CD4-positive, alpha-beta T cell treated with Interleukin-6 for 4 hours (primary cell): Measurements from ENCODE around the gene EML1.
A peak's percentile ranks its signal among the peaks of the same experiment; 100 is the strongest.

Experiments
- DNase-seq: peaks from one replicate; pipeline ENCODE4 v3.0.0-alpha.2; 2020; ENCODE audit warnings: mixed read lengths

EML1 gene

DNA sequence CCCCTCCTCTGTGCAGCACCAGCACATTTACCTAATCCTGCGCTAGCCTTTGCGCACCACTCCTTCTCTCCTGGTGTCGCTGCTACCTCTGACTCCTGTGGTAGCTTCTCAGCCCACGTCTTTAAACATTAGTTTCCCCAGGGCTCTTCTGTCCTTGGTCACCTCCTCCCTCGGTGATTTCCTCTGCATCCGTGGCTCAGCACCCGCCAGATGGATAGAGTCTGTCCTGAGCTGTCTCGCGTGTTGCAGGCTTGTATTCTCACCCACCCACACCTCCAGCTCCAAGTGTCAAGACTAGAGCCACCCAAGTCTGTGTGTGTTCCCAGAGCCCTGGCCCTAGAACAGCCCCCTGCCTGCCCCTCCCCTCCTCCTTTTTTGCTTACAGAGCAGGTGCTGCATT is 83.2 kb downstream of the EML1 start:
- no peak for DNase-seq

GRCh38 chr14:99878563-99878962 is 85.3 kb downstream of the EML1 start:
- DNase-seq = no peak

GRCh38 chr14:99879401-99880295 is 86.4 kb downstream of the EML1 start:
- DNase-seq = no peak

DNA sequence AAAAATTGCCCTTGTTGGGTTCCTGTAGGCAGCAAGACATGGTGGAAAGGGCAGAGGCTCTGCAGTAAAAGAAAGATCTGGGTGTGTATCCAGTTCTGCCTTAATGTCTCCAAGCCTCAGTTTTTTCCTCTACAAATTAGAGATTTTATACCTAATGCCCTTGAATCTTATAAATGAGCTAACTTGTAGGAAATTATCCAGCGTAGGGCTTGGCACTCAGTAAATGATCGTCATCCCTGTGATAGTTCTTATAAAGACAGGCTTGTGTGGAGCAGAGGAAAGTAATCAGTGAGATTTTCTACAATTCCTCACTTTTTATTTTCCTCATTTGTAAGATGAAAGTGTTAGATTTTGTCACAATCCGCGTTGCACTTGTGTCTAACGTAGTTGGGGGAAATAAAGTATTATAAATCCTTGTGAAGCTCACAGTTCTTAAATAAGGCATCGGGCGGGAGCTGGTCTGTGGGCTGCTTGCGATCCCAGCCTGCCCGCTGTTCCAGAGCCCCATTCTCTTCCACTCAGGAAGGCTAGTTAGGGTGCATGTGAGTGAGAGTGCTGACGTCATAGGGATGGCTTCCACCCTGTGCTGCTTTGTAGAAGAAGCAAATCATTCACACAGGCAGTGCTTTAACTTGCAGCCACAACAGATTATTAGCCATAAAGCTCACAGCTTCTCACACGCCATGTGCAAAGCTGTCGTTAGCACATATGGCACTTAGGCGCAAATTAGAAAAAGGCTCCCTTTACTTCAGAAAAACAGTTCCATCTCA is 87.6 kb downstream of the EML1 start:
- no peak for DNase-seq

GRCh38 chr14:99883866-99884650 is 90.8 kb downstream of the EML1 start:
- no peak for DNase-seq

DNA sequence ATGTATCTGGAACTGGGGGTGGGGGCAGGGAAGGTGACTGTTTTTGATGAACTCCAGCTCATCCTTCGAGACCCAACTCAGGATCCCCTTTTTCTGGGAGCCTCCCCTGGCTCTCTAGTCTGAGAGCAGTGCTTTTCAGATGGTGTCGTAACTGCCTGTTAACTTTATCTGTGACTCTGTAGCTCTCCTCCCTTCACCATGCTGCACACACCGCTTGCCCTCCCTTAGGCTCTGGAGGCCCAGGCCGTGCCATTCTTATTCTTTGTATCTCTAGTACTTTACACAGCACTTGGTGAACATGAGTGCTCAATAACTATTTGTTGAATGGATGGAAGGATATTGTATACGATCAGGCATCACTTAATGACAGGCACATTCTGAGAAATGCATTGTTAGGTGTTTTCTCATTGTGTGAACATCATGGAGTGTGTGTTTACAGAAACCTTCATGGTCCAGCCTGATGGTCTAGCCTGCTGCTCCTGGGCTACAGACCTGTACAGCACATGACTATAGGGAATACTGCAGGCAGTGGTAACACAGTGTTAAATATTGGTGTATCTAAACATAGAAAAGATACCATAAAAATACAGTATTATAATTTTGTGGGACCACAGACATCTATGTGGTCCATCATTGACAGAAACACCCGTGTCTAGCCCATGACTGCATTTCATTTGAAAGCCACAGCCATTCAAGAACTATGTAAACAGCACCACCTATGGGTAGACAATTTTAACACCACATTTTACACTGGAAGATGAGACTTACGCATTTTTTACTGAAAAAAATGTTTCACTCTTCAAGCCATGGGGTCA is 91.8 kb downstream of the EML1 start:
- DNase-seq = peak; percentile 21

- DNase-seq = no peak
Observed at GRCh38 chr14:99885649-99885958, 92.4 kb downstream of the EML1 start.

DNA sequence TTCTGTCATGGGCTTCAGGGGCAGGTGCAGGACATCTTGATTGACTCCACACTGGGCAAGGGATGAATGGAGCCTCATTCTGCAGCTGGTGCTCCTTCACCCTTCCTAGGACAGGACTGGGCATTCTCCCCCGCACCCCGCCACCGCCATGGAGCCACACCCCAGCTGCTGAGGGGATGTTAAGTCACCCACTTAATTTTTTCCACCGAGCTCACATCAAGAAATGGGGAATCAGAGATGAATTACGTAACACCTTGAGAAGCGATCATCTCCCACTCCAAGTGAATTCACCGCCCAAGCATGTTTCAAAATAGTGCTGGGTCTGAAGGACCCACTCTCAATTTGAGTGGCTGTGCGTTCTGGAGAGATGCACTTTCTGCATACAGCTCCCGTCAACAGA is 94.2 kb downstream of the EML1 start:
- DNase-seq = no peak

- no peak for DNase-seq
Observed at GRCh38 chr14:99888149-99888548, 94.9 kb downstream of the EML1 start.

DNA sequence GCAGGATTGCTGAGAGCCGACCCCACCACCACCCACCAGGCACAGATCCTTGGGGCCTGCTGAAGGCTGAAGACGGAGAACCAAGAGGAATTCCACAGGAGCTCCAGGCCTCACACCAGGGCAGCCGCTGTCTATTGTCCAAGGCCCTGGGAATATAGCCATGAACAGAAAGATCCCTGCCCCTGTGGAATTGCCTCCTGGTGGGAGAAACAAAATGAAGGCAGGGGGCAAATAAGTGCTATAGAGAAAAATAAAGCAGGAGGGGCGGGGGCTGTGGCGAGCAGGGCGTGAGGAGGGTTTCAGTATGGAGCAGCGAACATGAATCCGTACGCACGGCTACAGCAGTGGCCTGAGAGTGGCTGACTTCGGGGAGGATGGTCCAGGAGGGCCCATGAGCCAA is 96.1 kb downstream of the EML1 start:
- no peak for DNase-seq

GRCh38 chr14:99891266-99891665 is 98.1 kb downstream of the EML1 start:
- no peak for DNase-seq

- no peak for DNase-seq
Observed at GRCh38 chr14:99891900-99892299, 98.7 kb downstream of the EML1 start.

GRCh38 chr14:99892406-99892805 is 99.2 kb downstream of the EML1 start:
- no peak for DNase-seq

- DNase-seq = no peak
Observed at GRCh38 chr14:99896361-99896760, 103.1 kb downstream of the EML1 start.

- no peak for DNase-seq
Observed at GRCh38 chr14:99899578-99900178, 106.5 kb downstream of the EML1 start.

DNA sequence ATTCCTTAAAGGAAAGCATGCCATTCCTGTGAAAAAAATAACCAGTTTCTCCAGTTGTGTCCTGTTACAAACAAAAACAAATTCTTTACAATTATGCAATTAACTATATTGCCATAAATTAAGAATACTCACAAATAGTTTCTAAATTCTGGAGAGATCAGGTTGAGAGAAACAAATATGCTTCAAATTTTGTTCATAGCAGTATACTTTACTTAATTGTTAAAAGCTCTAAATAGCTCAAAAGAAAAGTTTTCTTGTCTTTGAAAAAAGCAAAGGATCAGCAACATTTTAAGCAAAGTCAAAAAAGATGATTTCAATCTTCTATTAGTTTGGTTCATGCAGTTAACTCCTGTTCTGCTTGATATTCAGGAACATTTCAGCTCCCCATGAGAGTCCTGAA is 109.7 kb downstream of the EML1 start:
- DNase-seq = no peak

DNA sequence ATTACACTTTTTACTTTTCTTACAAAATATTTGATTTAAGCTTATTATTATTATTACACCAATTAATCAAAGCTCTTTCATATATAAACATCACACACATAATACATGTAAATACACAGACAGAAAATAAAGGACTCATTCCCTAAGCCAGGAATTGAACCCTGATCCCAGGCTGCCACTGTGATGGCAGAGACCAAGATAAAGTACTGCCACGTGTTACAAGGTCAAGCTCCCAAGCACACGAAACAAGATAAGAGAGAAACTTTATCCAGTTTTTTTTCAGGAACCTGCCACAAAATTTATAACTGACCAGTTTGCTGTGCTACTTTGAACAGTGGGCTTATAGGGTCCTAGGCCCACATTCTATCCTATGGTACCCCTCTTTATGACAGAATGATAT is 111.3 kb downstream of the EML1 start:
- no peak for DNase-seq

DNA sequence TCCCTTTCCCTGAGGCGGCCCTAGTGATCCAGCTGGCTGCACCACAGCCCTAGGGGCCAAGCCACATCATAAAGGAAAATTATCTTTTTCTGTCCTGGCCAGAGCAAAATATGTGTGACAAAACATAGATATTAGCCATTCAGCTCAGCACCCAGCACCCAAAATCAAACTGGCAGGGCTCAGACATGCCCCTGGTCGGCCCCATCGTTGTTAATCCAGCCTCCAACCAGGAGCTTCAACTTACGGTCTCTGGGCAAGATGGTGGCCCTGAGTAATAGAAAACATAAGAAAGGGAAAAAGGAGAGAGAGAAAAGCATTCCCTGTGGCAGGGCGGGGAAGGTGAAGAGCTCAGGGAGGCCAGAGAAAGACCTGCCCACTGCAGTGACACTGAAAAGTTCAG is 111.9 kb downstream of the EML1 start:
- no peak for DNase-seq

DNA sequence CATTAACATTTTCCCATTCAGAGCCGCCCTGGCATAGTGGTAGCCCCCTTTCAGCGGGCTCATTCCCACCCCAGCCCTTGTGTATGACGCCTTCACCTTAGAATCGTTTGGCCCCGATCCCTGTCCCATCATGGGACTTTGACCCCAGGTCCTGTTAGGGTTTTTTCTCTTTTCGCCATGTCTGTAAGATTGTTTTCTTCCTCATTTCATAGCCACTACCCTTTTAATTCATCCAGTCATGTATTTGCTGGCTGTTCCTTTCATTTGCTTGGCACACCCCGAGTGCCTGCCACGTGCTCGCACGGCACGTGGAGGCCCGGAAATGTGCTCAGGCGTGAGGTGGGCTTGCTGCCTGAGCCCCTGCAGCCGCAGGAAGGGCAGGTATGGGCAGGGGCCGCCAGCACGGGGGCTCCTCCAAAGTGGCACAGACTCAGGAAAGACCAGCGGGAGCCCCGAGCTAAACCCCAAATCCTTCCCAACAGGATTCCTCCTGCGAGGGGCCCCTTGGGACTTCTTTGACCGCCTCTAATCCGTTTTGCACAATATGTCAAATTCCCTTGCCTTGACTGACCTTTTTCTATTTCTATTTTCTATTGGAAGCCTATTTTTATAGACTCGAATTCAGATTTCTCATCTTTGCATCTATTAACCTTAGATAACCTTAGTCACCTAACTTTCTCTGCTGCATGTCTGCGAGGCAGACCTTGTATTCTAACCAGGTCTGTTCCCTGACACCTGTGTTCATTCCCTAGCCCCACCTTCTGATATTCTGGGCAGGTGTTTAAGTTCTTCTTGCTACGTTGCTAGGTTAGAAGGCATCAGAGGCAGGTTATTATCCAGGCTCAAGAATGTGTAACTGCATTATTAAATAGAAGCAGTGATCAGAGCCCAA is 114.8 kb downstream of the EML1 start:
- no peak for DNase-seq

GRCh38 chr14:99908653-99909250 is 115.5 kb downstream of the EML1 start:
- no peak for DNase-seq
